HEK293 (cell line): ENCODE data around the gene SPNS2.
A peak's percentile ranks its signal among the peaks of the same experiment; 100 is the strongest.

Experiments used
- CTCF ChIA-PET: fragments of 350-600 bp; formaldehyde crosslinking; extraction: SDS; loops from one replicate; lab custom pipeline; 2021; ENCODE audit warnings: antibody characterized with exemption; lab: Yijun Ruan, JAX
- POLR2A ChIA-PET: fragments of 300-600 bp; formaldehyde crosslinking; extraction: SDS; loops from one replicate; lab custom pipeline; 2020; ENCODE audit warnings: antibody characterized with exemption, inconsistent platforms; lab: Yijun Ruan, JAX
- H3K27ac ChIP-seq: fragments of 200-500 bp; sonication (Bioruptor generic); 2 replicates; pipeline ENCODE4 v1.5.1; 2014; ENCODE audit warnings: low read depth, low read length, control low read depth, inconsistent platforms; ENCODE audit errors: extremely low read depth
- H3K36me3 ChIP-seq, 2 experiments: fragments of 200-500 bp in 1 of 2; sonication (Bioruptor generic) in 1 of 2; 1 replicate in 1 of 2; 2 replicates in 1 of 2; pipeline ENCODE4 v1.5.1; 2014 to 2017; ENCODE audit warnings: inconsistent platforms in 2 of 2, low read length in 2 of 2; ENCODE audit not compliant: control insufficient read depth in 2 of 2, insufficient read depth in 1 of 2
- H3K4me1 ChIP-seq: fragments of 200-500 bp; sonication (Bioruptor generic); 2 replicates; pipeline ENCODE4 v1.5.1; 2014; ENCODE audit warnings: mild to moderate bottlenecking, low read length, inconsistent platforms; ENCODE audit not compliant: control insufficient read depth, insufficient read depth
- H3K4me3 ChIP-seq: 2 replicates; pipeline ENCODE4 v1.5.1; 2011; ENCODE audit warnings: low read depth, mild to moderate bottlenecking, control low read depth, low read length, moderate library complexity
- H3K9me3 ChIP-seq: fragments of 200-500 bp; sonication (Bioruptor generic); 2 replicates; pipeline ENCODE4 v1.5.1; 2014; ENCODE audit warnings: low read depth, low read length, inconsistent platforms; ENCODE audit not compliant: control insufficient read depth, insufficient read depth
- GLI4 ChIP-seq: fragments of 450-650 bp; formaldehyde crosslinking; IDR thresholded peaks from 2 replicates; pipeline ENCODE4 v1.5.1; 2016; ENCODE audit warnings: missing biosample characterization, missing genetic modification characterization
- HOXC10 ChIP-seq: sonication (generic); formaldehyde crosslinking; IDR thresholded peaks from 2 replicates; pipeline ENCODE4 v1.8.1; 2023; ENCODE audit warnings: mild to moderate bottlenecking, missing genetic modification reagents
- KLF1 ChIP-seq: fragments of 450-650 bp; formaldehyde crosslinking; IDR thresholded peaks from 2 replicates; pipeline ENCODE4 v1.5.1; 2016; ENCODE audit warnings: missing biosample characterization, missing genetic modification characterization
- KLF16 ChIP-seq: fragments of 450-650 bp; formaldehyde crosslinking; IDR thresholded peaks from 2 replicates; pipeline ENCODE4 v1.5.1; 2017; ENCODE audit warnings: missing biosample characterization, missing genetic modification characterization
- KLF9 ChIP-seq: fragments of 450-650 bp; formaldehyde crosslinking; IDR thresholded peaks from 2 replicates; pipeline ENCODE4 v1.5.1; 2016; ENCODE audit warnings: missing biosample characterization, missing genetic modification characterization, low read depth
- SALL2 ChIP-seq: fragments of 450-650 bp; formaldehyde crosslinking; IDR thresholded peaks from 2 replicates; pipeline ENCODE4 v1.5.0; 2017; ENCODE audit warnings: missing biosample characterization, mild to moderate bottlenecking, missing genetic modification characterization, borderline replicate concordance
- SETDB1 ChIP-seq: IDR thresholded peaks from one replicate; pipeline ENCODE4 v1.6.1; 2017; ENCODE audit warnings: mild to moderate bottlenecking, low read length, moderate library complexity, mixed read lengths; ENCODE audit not compliant: insufficient read length
- WT1 ChIP-seq: fragments of 450-650 bp; formaldehyde crosslinking; IDR thresholded peaks from 2 replicates; pipeline ENCODE4 v1.5.1; 2016; ENCODE audit warnings: missing biosample characterization, missing genetic modification characterization
- ZBTB48 ChIP-seq: fragments of 450-650 bp; formaldehyde crosslinking; IDR thresholded peaks from 2 replicates; pipeline ENCODE4 v1.5.1; 2016; ENCODE audit warnings: missing biosample characterization, missing genetic modification characterization
- ZEB2 ChIP-seq: fragments of 450-650 bp; formaldehyde crosslinking; IDR thresholded peaks from 2 replicates; pipeline ENCODE4 v1.5.1; 2016; ENCODE audit warnings: missing biosample characterization, missing genetic modification characterization
- ZFP69B ChIP-seq: fragments of 450-650 bp; formaldehyde crosslinking; IDR thresholded peaks from 2 replicates; pipeline ENCODE4 v1.5.1; 2016; ENCODE audit warnings: missing biosample characterization, missing genetic modification characterization
- ZNF133 ChIP-seq: fragments of 450-650 bp; formaldehyde crosslinking; IDR thresholded peaks from 2 replicates; pipeline ENCODE4 v1.5.1; 2016; ENCODE audit warnings: missing biosample characterization, missing genetic modification characterization
- ZNF157 ChIP-seq: fragments of 450-650 bp; formaldehyde crosslinking; IDR thresholded peaks from 2 replicates; pipeline ENCODE4 v1.5.1; 2016; ENCODE audit warnings: missing biosample characterization, missing genetic modification characterization
- ZNF175 ChIP-seq: fragments of 450-650 bp; formaldehyde crosslinking; IDR thresholded peaks from 2 replicates; pipeline ENCODE4 v1.5.1; 2016; ENCODE audit warnings: missing biosample characterization, missing genetic modification characterization
- ZNF221 ChIP-seq: fragments of 450-650 bp; formaldehyde crosslinking; IDR thresholded peaks from 2 replicates; pipeline ENCODE4 v1.5.1; 2017; ENCODE audit warnings: missing biosample characterization, missing genetic modification characterization, borderline replicate concordance
- ZNF311 ChIP-seq: fragments of 450-650 bp; formaldehyde crosslinking; IDR thresholded peaks from 2 replicates; pipeline ENCODE4 v1.5.1; 2017; ENCODE audit warnings: missing biosample characterization, missing genetic modification characterization, borderline replicate concordance
- ZNF558 ChIP-seq: fragments of 450-650 bp; formaldehyde crosslinking; IDR thresholded peaks from 2 replicates; pipeline ENCODE4 v1.5.1; 2016; ENCODE audit warnings: missing biosample characterization, missing genetic modification characterization
- ZNF585B ChIP-seq: fragments of 450-650 bp; formaldehyde crosslinking; IDR thresholded peaks from 2 replicates; pipeline ENCODE4 v1.5.1; 2016; ENCODE audit warnings: missing biosample characterization, missing genetic modification characterization
- ZNF610 ChIP-seq: fragments of 450-650 bp; formaldehyde crosslinking; IDR thresholded peaks from 2 replicates; pipeline ENCODE4 v1.5.1; 2016; ENCODE audit warnings: missing biosample characterization, missing genetic modification characterization, borderline replicate concordance
- ZNF623 ChIP-seq: fragments of 450-650 bp; formaldehyde crosslinking; IDR thresholded peaks from 2 replicates; pipeline ENCODE4 v1.5.1; 2016; ENCODE audit warnings: missing biosample characterization, missing genetic modification characterization
- ZNF768 ChIP-seq: fragments of 450-650 bp; formaldehyde crosslinking; IDR thresholded peaks from 2 replicates; pipeline ENCODE4 v1.5.1; 2018; ENCODE audit warnings: missing biosample characterization, mild to moderate bottlenecking, missing genetic modification characterization
- ZNF785 ChIP-seq: fragments of 450-650 bp; formaldehyde crosslinking; IDR thresholded peaks from 2 replicates; pipeline ENCODE4 v1.5.1; 2016; ENCODE audit warnings: missing biosample characterization, missing genetic modification characterization
- TF ChIP-seq, protein P1 (sequence below): fragments of 450-650 bp; formaldehyde crosslinking; IDR thresholded peaks from 2 replicates; pipeline ENCODE4 v1.5.1; 2016; ENCODE audit warnings: missing biosample characterization, missing genetic modification characterization
- TF ChIP-seq, protein P2 (sequence below): fragments of 450-650 bp; formaldehyde crosslinking; IDR thresholded peaks from 2 replicates; pipeline ENCODE4 v1.5.1; 2016; ENCODE audit warnings: missing biosample characterization, missing genetic modification characterization
- TF ChIP-seq, protein P3 (sequence below): IDR thresholded peaks from 2 replicates; pipeline ENCODE4 v1.6.1; 2011; ENCODE audit warnings: mild to moderate bottlenecking, low read depth, low read length, borderline replicate concordance
- TF ChIP-seq, protein P4 (sequence below): fragments of 450-650 bp; formaldehyde crosslinking; IDR thresholded peaks from 2 replicates; pipeline ENCODE4 v1.5.1; 2016; ENCODE audit warnings: missing biosample characterization, missing genetic modification characterization
- TF ChIP-seq, protein P5 (sequence below): fragments of 450-650 bp; IDR thresholded peaks from 2 replicates; pipeline ENCODE4 v1.5.1; 2018; ENCODE audit warnings: missing biosample characterization, missing genetic modification characterization

Gene SPNS2

DNA sequence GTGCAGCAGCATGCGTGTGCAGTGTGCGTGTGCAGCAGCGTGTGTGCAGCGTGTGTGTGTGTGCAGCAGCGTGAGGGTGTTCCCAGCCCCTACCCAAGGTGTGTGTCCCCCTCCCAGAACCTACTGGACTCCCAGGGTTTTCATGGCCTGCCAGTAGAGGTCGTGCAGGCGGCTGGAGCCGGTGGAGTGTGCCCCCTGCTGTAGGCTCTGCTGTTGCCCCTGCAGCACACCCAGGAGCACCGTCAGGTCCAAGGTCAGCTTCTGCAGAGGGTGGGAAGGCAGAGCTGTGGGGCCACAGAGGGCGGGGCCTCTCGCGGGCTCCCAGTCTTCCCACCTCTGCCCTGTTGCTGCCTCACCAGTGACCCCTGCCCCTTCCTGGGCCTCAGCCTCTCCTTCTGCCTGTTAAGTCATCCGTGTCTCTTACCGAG, 41.6 kb downstream of the SPNS2 start (continued):
- TF ChIP-seq WT1 (tag by site-specific recombination) (no peak), KLF9 (tag by site-specific recombination) (no peak), KLF16 (tag by site-specific recombination) (no peak), ZEB2 (tag by site-specific recombination) (no peak), HOXC10 (CRISPR knock-in tag) (no peak)
- TF ChIP-seq, protein P1, sequence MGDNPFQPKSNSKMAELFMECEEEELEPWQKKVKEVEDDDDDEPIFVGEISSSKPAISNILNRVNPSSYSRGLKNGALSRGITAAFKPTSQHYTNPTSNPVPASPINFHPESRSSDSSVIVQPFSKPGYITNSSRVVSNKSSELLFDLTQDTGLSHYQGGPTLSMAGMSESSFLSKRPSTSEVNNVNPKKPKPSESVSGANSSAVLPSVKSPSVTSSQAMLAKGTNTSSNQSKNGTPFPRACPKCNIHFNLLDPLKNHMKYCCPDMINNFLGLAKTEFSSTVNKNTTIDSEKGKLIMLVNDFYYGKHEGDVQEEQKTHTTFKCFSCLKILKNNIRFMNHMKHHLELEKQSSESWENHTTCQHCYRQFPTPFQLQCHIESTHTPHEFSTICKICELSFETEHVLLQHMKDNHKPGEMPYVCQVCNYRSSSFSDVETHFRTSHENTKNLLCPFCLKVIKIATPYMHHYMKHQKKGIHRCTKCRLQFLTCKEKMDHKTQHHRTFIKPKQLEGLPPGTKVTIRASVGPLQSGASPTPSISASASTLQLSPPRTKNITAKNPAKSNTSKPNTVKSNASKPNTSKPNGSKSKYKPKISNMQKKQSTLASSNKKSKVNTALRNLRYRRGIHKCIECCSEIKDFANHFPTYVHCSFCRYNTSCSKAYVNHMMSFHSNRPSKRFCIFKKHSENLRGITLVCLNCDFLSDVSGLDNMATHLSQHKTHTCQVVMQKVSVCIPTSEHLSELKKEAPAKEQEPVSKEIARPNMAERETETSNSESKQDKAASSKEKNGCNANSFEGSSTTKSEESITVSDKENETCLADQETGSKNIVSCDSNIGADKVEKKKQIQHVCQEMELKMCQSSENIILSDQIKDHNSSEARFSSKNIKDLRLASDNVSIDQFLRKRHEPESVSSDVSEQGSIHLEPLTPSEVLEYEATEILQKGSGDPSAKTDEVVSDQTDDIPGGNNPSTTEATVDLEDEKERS (tag by site-specific recombination) = no peak

DNA sequence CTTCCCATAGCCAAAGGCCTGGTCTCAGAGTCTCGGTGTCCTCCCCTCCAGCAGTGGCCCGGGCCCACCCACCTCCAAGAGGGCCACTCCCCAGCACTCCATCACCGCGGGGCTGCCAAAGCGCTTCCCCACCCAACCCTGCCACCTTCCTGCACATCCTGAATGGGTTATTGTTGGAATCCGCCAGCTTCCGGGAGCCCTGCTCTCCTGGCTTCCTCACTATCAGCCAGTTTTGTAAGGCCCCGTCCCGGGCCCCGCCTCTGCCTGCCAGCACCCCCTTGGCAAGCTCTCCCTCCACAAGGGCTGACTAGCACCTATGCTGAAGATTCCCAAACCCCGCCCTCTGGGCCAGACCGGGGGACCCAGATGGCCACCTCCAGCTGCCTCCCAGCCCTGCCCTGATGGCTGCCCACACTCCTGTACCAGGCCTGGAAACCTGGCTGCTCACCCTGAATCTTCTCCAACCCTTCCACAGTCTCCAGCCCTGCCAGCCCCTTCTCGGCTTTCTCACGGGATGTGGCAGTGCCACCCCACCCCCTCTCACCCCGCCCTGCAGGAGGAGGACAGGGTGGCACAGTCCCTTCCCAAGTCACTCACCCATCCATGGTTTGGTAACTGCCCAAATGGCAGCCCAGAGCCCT, 42.1 kb downstream of the SPNS2 start:
- POLR2A ChIA-PET = interaction anchor here (0.6 to 1.4 kb wide), 2 partner anchors 8 to 12 kb away, joined by 3 to 4 read pairs; no protein-coding TSS in a partner anchor
- no peak overlapping the region for H3K4me3 ChIP-seq
- H3K4me1 ChIP-seq = no peaks in the 10 kb centered on the region
- no peaks in the 10 kb centered on the region for H3K9me3 ChIP-seq
- peaks cover 0 to 84% of the 10 kb centered on the region in 2 experiments; a peak in 2 of 3 replicates for H3K36me3 ChIP-seq
- H3K27ac ChIP-seq = no peak overlapping the region
- CTCF ChIA-PET = interaction anchor here (0.7 to 1.2 kb wide), 4 partner anchors 25 to 412 kb away, joined by 3 to 4 read pairs (median 4); no protein-coding TSS in a partner anchor
- TF ChIP-seq, protein P2, sequence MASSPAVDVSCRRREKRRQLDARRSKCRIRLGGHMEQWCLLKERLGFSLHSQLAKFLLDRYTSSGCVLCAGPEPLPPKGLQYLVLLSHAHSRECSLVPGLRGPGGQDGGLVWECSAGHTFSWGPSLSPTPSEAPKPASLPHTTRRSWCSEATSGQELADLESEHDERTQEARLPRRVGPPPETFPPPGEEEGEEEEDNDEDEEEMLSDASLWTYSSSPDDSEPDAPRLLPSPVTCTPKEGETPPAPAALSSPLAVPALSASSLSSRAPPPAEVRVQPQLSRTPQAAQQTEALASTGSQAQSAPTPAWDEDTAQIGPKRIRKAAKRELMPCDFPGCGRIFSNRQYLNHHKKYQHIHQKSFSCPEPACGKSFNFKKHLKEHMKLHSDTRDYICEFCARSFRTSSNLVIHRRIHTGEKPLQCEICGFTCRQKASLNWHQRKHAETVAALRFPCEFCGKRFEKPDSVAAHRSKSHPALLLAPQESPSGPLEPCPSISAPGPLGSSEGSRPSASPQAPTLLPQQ (tag by site-specific recombination) = 0 out of 2 replicates have a peak, but pooled peaks have one; percentile 39
- TF ChIP-seq, protein P3, sequence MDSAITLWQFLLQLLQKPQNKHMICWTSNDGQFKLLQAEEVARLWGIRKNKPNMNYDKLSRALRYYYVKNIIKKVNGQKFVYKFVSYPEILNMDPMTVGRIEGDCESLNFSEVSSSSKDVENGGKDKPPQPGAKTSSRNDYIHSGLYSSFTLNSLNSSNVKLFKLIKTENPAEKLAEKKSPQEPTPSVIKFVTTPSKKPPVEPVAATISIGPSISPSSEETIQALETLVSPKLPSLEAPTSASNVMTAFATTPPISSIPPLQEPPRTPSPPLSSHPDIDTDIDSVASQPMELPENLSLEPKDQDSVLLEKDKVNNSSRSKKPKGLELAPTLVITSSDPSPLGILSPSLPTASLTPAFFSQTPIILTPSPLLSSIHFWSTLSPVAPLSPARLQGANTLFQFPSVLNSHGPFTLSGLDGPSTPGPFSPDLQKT = no peak
- TF ChIP-seq ZFP69B = 0 out of 2 replicates have a peak, but pooled peaks have one; percentile 16
- TF ChIP-seq KLF1 (tag by site-specific recombination) = peak; percentile 84
- no peak for TF ChIP-seq ZNF157 (tag by site-specific recombination)
- TF ChIP-seq ZNF221 (tag by site-specific recombination) = no peak
- TF ChIP-seq ZNF133 (tag by site-specific recombination) = no peak
- no peak for TF ChIP-seq ZNF311 (tag by site-specific recombination)
- TF ChIP-seq, protein P4, sequence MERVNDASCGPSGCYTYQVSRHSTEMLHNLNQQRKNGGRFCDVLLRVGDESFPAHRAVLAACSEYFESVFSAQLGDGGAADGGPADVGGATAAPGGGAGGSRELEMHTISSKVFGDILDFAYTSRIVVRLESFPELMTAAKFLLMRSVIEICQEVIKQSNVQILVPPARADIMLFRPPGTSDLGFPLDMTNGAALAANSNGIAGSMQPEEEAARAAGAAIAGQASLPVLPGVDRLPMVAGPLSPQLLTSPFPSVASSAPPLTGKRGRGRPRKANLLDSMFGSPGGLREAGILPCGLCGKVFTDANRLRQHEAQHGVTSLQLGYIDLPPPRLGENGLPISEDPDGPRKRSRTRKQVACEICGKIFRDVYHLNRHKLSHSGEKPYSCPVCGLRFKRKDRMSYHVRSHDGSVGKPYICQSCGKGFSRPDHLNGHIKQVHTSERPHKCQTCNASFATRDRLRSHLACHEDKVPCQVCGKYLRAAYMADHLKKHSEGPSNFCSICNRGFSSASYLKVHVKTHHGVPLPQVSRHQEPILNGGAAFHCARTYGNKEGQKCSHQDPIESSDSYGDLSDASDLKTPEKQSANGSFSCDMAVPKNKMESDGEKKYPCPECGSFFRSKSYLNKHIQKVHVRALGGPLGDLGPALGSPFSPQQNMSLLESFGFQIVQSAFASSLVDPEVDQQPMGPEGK (tag by site-specific recombination) = no peak
- TF ChIP-seq ZNF610 = no peak
- no peak for TF ChIP-seq ZNF768 (tag by site-specific recombination)
- TF ChIP-seq SALL2 (tag by site-specific recombination) = no peak
- no peak for TF ChIP-seq GLI4 (tag by site-specific recombination)
- TF ChIP-seq ZNF175 (tag by site-specific recombination) = no peak
- TF ChIP-seq ZNF785 (tag by site-specific recombination) = no peak
- TF ChIP-seq SETDB1 = no peak
- TF ChIP-seq ZNF623 (tag by site-specific recombination) = no peak
- no peak for TF ChIP-seq ZNF558 (tag by site-specific recombination)
- no peak for TF ChIP-seq ZNF585B (tag by site-specific recombination)
- no peak for TF ChIP-seq ZBTB48 (tag by site-specific recombination)
- TF ChIP-seq, protein P5, sequence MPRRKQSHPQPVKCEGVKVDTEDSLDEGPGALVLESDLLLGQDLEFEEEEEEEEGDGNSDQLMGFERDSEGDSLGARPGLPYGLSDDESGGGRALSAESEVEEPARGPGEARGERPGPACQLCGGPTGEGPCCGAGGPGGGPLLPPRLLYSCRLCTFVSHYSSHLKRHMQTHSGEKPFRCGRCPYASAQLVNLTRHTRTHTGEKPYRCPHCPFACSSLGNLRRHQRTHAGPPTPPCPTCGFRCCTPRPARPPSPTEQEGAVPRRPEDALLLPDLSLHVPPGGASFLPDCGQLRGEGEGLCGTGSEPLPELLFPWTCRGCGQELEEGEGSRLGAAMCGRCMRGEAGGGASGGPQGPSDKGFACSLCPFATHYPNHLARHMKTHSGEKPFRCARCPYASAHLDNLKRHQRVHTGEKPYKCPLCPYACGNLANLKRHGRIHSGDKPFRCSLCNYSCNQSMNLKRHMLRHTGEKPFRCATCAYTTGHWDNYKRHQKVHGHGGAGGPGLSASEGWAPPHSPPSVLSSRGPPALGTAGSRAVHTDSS (tag by site-specific recombination) = no peak
